BE2C (cell line): ENCODE results near the gene ULBP2.

Experiments used
- DNase-seq: peaks from one replicate; pipeline ENCODE4 v3.0.0-alpha.2; 2020
- H3K27me3 ChIP-seq: fragments of 250-450 bp; sonication (Bioruptor Pico); 2 replicates; pipeline ENCODE4 v1.5.1; 2020; ENCODE audit warnings: mild to moderate bottlenecking
- H3K36me3 ChIP-seq: fragments of 250-450 bp; sonication (Bioruptor Pico); 2 replicates; pipeline ENCODE4 v1.5.1; 2020; ENCODE audit warnings: mild to moderate bottlenecking
- H3K4me1 ChIP-seq: fragments of 250-450 bp; sonication (Bioruptor Pico); 2 replicates; pipeline ENCODE4 v1.5.1; 2020
- H3K4me3 ChIP-seq: 2 replicates; pipeline ENCODE4 v1.5.1; 2011; ENCODE audit warnings: low read depth, low read length
- H3K9me3 ChIP-seq: fragments of 250-450 bp; sonication (Bioruptor Pico); 2 replicates; pipeline ENCODE4 v1.5.1; 2020
- CTCF ChIP-seq: IDR thresholded peaks from 2 replicates; pipeline ENCODE4 v1.5.1; 2012; ENCODE audit warnings: mild to moderate bottlenecking, low read depth, low read length

Gene ULBP2

GRCh38 chr6:149984773-149985172, 43.0 kb downstream of the ULBP2 start:
- no peaks in the 10 kb centered on the region for H3K9me3 ChIP-seq
- no peak for DNase-seq
- no peaks in the 10 kb centered on the region for H3K4me1 ChIP-seq
- H3K4me3 ChIP-seq = no peak overlapping the region
- H3K27me3 ChIP-seq = peaks cover 60% of the 10 kb centered on the region
- H3K36me3 ChIP-seq = no peaks in the 10 kb centered on the region
- TF ChIP-seq CTCF = no peak

- Histone ChIP-seq H3K4me1 (no peaks in the 10 kb centered on the region), H3K27me3 (peaks cover 68% of the 10 kb centered on the region), H3K4me3 (no peak overlapping the region), H3K36me3 (no peaks in the 10 kb centered on the region), H3K9me3 (no peaks in the 10 kb centered on the region)
- no peak for TF ChIP-seq CTCF
- no peak for DNase-seq
Observed at GRCh38 chr6:149985481-149985937, 43.7 kb downstream of the ULBP2 start.

DNA sequence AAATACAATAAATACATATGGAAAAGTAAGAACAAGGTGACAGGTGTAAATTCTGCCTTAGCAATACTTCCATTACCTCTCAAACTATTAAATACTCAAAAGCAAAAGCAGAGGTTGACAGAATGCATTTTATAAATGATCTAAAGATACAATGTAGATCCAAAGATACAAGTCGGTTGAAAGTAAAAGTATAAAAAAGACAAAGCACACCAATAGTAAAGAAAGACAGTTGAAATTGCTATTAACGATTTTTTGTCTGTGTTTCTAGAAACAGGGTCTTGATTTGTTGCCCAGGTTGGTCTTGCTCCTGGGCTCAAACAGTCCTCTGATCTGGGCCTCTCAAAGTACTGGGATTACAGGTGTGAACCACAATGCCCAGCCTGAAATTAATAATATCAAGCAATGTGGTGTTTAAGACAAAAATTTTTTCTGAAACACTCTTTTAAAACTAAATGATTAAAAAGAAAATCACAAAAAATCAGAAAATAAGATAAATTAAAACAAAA, 45.8 kb downstream of the ULBP2 start:
- Histone ChIP-seq H3K9me3 (no peaks in the 10 kb centered on the region), H3K4me3 (no peak overlapping the region), H3K4me1 (no peaks in the 10 kb centered on the region), H3K27me3 (peaks cover 84% of the 10 kb centered on the region), H3K36me3 (no peaks in the 10 kb centered on the region)
- DNase-seq = no peak
- TF ChIP-seq CTCF = no peak

- peaks cover 86% of the 10 kb centered on the region for H3K27me3 ChIP-seq
- no peaks in the 10 kb centered on the region for H3K9me3 ChIP-seq
- no peaks in the 10 kb centered on the region for H3K36me3 ChIP-seq
- no peak for DNase-seq
- no peak for TF ChIP-seq CTCF
- H3K4me3 ChIP-seq = no peak overlapping the region
- no peaks in the 10 kb centered on the region for H3K4me1 ChIP-seq
Observed at GRCh38 chr6:149988550-149989346, 46.9 kb downstream of the ULBP2 start.

- no peak for DNase-seq
- no peaks in the 10 kb centered on the region for H3K9me3 ChIP-seq
- H3K36me3 ChIP-seq = no peaks in the 10 kb centered on the region
- H3K27me3 ChIP-seq = peaks cover 91% of the 10 kb centered on the region
- no peak for TF ChIP-seq CTCF
- H3K4me3 ChIP-seq = no peak overlapping the region
- H3K4me1 ChIP-seq = no peaks in the 10 kb centered on the region
Observed at GRCh38 chr6:149990212-149990660, 48.4 kb downstream of the ULBP2 start.
